GM18858 (cell line): ENCODE results near the gene PRR19.

Experiments used
- ATAC-seq: cut with Tn5 transposase; IDR thresholded peaks from one replicate; pipeline ENCODE4 v1.9.1; 2021; ENCODE audit not compliant: unreplicated experiment

PRR19 gene

GRCh38 chr19:42293948-42294347 lies 8.0 kb upstream of the PRR19 start:
- ATAC-seq = no peak

GRCh38 chr19:42294471-42295137 lies 7.3 kb upstream of the PRR19 start:
- no peak for ATAC-seq

- no peak for ATAC-seq
Observed at GRCh38 chr19:42295342-42295741, 6.6 kb upstream of the PRR19 start.

- no peak for ATAC-seq
Observed at GRCh38 chr19:42295831-42296525, 6.0 kb upstream of the PRR19 start.

- ATAC-seq = no peak
Observed at GRCh38 chr19:42297039-42297438, 4.9 kb upstream of the PRR19 start.

- ATAC-seq = no peak
Observed at GRCh38 chr19:42303101-42303464, 1.2 kb downstream of the PRR19 start.

GRCh38 chr19:42303876-42304275 lies 1.9 kb downstream of the PRR19 start:
- ATAC-seq = no peak

GRCh38 chr19:42306646-42307045 lies 4.7 kb downstream of the PRR19 start:
- ATAC-seq = no peak

GRCh38 chr19:42309686-42310085 lies 7.8 kb downstream of the PRR19 start:
- no peak for ATAC-seq

GRCh38 chr19:42311657-42312056 lies 9.7 kb downstream of the PRR19 start:
- ATAC-seq = no peak

- no peak for ATAC-seq
Observed at GRCh38 chr19:42312370-42312769, 10.4 kb downstream of the PRR19 start.

- ATAC-seq = no peak
Observed at GRCh38 chr19:42313096-42313839, 11.3 kb downstream of the PRR19 start, which contains the start of gene TMEM145. TSS of gene TMEM145 (plus strand) at chr19:42313309. CDS start at chr19:42313377, 68 bp downstream.

- ATAC-seq = no peak
Observed at GRCh38 chr19:42313840-42314755, 12.2 kb downstream of the PRR19 start.

- no peak for ATAC-seq
Observed at GRCh38 chr19:42315024-42315423, 13.1 kb downstream of the PRR19 start.

GRCh38 chr19:42316223-42317211 lies 14.6 kb downstream of the PRR19 start:
- no peak for ATAC-seq

GRCh38 chr19:42317535-42317934 lies 15.6 kb downstream of the PRR19 start:
- ATAC-seq = no peak

GRCh38 chr19:42322305-42322704 lies 20.4 kb downstream of the PRR19 start:
- ATAC-seq = no peak

- ATAC-seq = no peak
Observed at GRCh38 chr19:42323473-42323851, 21.5 kb downstream of the PRR19 start.

GRCh38 chr19:42323852-42324654 lies 22.1 kb downstream of the PRR19 start:
- ATAC-seq = no peak
